ENCODE data around the gene PKHD1.
"Not testable (repeated sequence)": the region's sequence is repeated elsewhere in the genome, so short reads cannot be mapped to it uniquely, and the experiment has no call there.

The PKHD1 gene

GRCh38 chr6:51865996-51866395 lies 221.4 kb downstream of the PKHD1 start:
- DNase-seq (ENCODE audit: low read depth): no peak
- H3K4me3 ChIP-seq (ENCODE audit: low read length): no peak overlapping the region
- no peak for TF ChIP-seq CTCF (conservative IDR thresholded peaks at IDR 0.05; ENCODE audit: low read depth, low read length)

- no peak for DNase-seq (ENCODE audit: low read depth)
- H3K4me3 ChIP-seq (ENCODE audit: low read length): no peak overlapping the region
- TF ChIP-seq CTCF (conservative IDR thresholded peaks at IDR 0.05; ENCODE audit: low read depth, low read length): no peak
Observed at GRCh38 chr6:51865176-51865575, 222.2 kb downstream of the PKHD1 start.

GRCh38 chr6:51857134-51857533 lies 230.3 kb downstream of the PKHD1 start:
- DNase-seq (ENCODE audit: low read depth): no peak
- TF ChIP-seq CTCF (conservative IDR thresholded peaks at IDR 0.05; ENCODE audit: low read depth, low read length): no peak
- no peak overlapping the region for H3K4me3 ChIP-seq (ENCODE audit: low read length)

- no peak for DNase-seq (ENCODE audit: low read depth)
- TF ChIP-seq CTCF (conservative IDR thresholded peaks at IDR 0.05; ENCODE audit: low read depth, low read length): no peak
- H3K4me3 ChIP-seq (ENCODE audit: low read length): no peak overlapping the region
Observed at GRCh38 chr6:51856508-51856907, 230.9 kb downstream of the PKHD1 start.

- TF ChIP-seq CTCF (conservative IDR thresholded peaks at IDR 0.05; ENCODE audit: low read depth, low read length): peak; percentile 70
- H3K4me3 ChIP-seq (ENCODE audit: low read length): no peak overlapping the region
- DNase-seq (ENCODE audit: low read depth): peak; percentile 27
Observed at GRCh38 chr6:51855310-51856082, 231.9 kb downstream of the PKHD1 start.

- no peak for DNase-seq (ENCODE audit: low read depth)
- H3K4me3 ChIP-seq (ENCODE audit: low read length): no peak overlapping the region
- TF ChIP-seq CTCF (conservative IDR thresholded peaks at IDR 0.05; ENCODE audit: low read depth, low read length): no peak
Observed at GRCh38 chr6:51854876-51855275, 232.5 kb downstream of the PKHD1 start.

GRCh38 chr6:51854347-51854746 lies 233.1 kb downstream of the PKHD1 start:
- H3K4me3 ChIP-seq (ENCODE audit: low read length): no peak overlapping the region
- no peak for TF ChIP-seq CTCF (conservative IDR thresholded peaks at IDR 0.05; ENCODE audit: low read depth, low read length)
- DNase-seq (ENCODE audit: low read depth): no peak

- not testable (repeated sequence) for H3K4me3 ChIP-seq (ENCODE audit: low read length); DNase-seq (ENCODE audit: low read depth)
Observed at GRCh38 chr6:51853109-51853508, 234.3 kb downstream of the PKHD1 start.

All from retinal pigment epithelial cell (primary cell).